ENCODE data around the gene MT1M.

The MT1M gene

GRCh38 chr16:56628486-56629350, 3.7 kb upstream of the MT1M start:
- no peak for DNase-seq (ENCODE audit: low spot score)

GRCh38 chr16:56629531-56629930, 2.9 kb upstream of the MT1M start:
- no peak for DNase-seq (ENCODE audit: low spot score)

GRCh38 chr16:56630134-56630533, 2.3 kb upstream of the MT1M start:
- no peak for DNase-seq (ENCODE audit: low spot score)

GRCh38 chr16:56631197-56631596, 1.3 kb upstream of the MT1M start:
- no peak for DNase-seq (ENCODE audit: low spot score)

- no peak for DNase-seq (ENCODE audit: low spot score)
Observed at GRCh38 chr16:56631832-56632155, 665 bp upstream of the MT1M start.

GRCh38 chr16:56632848-56633365, 448 bp downstream of the MT1M start:
- DNase-seq (ENCODE audit: low spot score), result peak; percentile 44

GRCh38 chr16:56633535-56633934, 1.1 kb downstream of the MT1M start:
- peak; percentile 36 for DNase-seq (ENCODE audit: low spot score)

GRCh38 chr16:56634715-56635440, 2.4 kb downstream of the MT1M start:
- no peak for DNase-seq (ENCODE audit: low spot score)

GRCh38 chr16:56635441-56635967, 3.0 kb downstream of the MT1M start:
- DNase-seq (ENCODE audit: low spot score), result no peak

- no peak for DNase-seq (ENCODE audit: low spot score)
Observed at GRCh38 chr16:56636616-56637413, 4.4 kb downstream of the MT1M start.

GRCh38 chr16:56637814-56638750, 5.6 kb downstream of the MT1M start, which contains the start of gene MT1A:
TSS of gene MT1A (plus strand) at chr16:56638666. CDS start at chr16:56638739, 73 bp downstream.
- DNase-seq (ENCODE audit: low spot score), result peak; percentile 81

- no peak for DNase-seq (ENCODE audit: low spot score)
Observed at GRCh38 chr16:56639045-56639444, 6.6 kb downstream of the MT1M start.

- DNase-seq (ENCODE audit: low spot score), result no peak
Observed at GRCh38 chr16:56640076-56640475, 7.6 kb downstream of the MT1M start.

GRCh38 chr16:56641166-56641565, 8.7 kb downstream of the MT1M start:
- DNase-seq (ENCODE audit: low spot score), result no peak

- DNase-seq (ENCODE audit: low spot score), result no peak
Observed at GRCh38 chr16:56643080-56643778, 10.8 kb downstream of the MT1M start.

GRCh38 chr16:56643833-56644232, 11.4 kb downstream of the MT1M start:
- DNase-seq (ENCODE audit: low spot score), result no peak

- DNase-seq (ENCODE audit: low spot score), result no peak
Observed at GRCh38 chr16:56645311-56645710, 12.9 kb downstream of the MT1M start.

- no peak for DNase-seq (ENCODE audit: low spot score)
Observed at GRCh38 chr16:56645838-56646237, 13.4 kb downstream of the MT1M start.

GRCh38 chr16:56647641-56648431, 15.4 kb downstream of the MT1M start:
- DNase-seq (ENCODE audit: low spot score), result no peak

All from ecto neural progenitor cell (in vitro differentiated cells).